H54 (cell line): ENCODE measurements around the gene WDR38.

Source experiments
- DNase-seq: peaks from one replicate; pipeline ENCODE4 v3.0.0; 2011; ENCODE audit warnings: low spot score, mixed read lengths; ENCODE audit not compliant: insufficient read length
- FAIRE-seq: peaks from 3 replicates; lab custom pipeline; 2011; peaks lifted over from hg19 to GRCh38; lab: Jason Lieb, UNC
- POLR2A ChIP-seq: IDR thresholded peaks from 2 replicates; pipeline ENCODE4 v1.6.1; 2011; ENCODE audit warnings: low read depth, mild to moderate bottlenecking, low read length

The WDR38 gene

GRCh38 chr9:124858330-124859046 is 5.2 kb downstream of the WDR38 start:
- DNase-seq (no peak), FAIRE-seq (no peak)
- no peak for TF ChIP-seq POLR2A

- FAIRE-seq: no peak
Measured at GRCh38 chr9:124859803-124860581, 6.7 kb downstream of the WDR38 start.

GRCh38 chr9:124860582-124861341 is 7.5 kb downstream of the WDR38 start:
- DNase-seq (no peak), FAIRE-seq (no peak)
- TF ChIP-seq POLR2A: no peak

More at GRCh38 chr9:124859803-124860581, 6.7 kb downstream of the WDR38 start:
- DNase-seq: no peak
- no peak for TF ChIP-seq POLR2A

- peak; percentile 82 for TF ChIP-seq POLR2A
- peak; percentile 97 for DNase-seq
- no peak for FAIRE-seq
Measured at GRCh38 chr9:124861342-124862229, 8.3 kb downstream of the WDR38 start, which contains the start of the genes ARPC5L and RPL35. ARPC5L (plus strand) TSS chr9:124862130; CDS start chr9:124869291, 7,161 bp downstream. RPL35 (minus strand) TSS chr9:124861957; CDS start chr9:124861912, 45 bp downstream.

- FAIRE-seq (peak; percentile 33), DNase-seq (no peak)
- TF ChIP-seq POLR2A: no peak
Measured at GRCh38 chr9:124863371-124863871, 10.2 kb downstream of the WDR38 start.

- no peak for FAIRE-seq
- peak; percentile 85 for TF ChIP-seq POLR2A
- DNase-seq: peak; percentile 99
Measured at GRCh38 chr9:124868511-124869465, 15.5 kb downstream of the WDR38 start.

- DNase-seq: no peak
- TF ChIP-seq POLR2A: no peak
- no peak for FAIRE-seq
Measured at GRCh38 chr9:124869466-124869985, 16.3 kb downstream of the WDR38 start.

- DNase-seq: no peak
- no peak for TF ChIP-seq POLR2A
Measured at GRCh38 chr9:124869986-124870560, 16.8 kb downstream of the WDR38 start.

GRCh38 chr9:124870723-124871122 is 17.5 kb downstream of the WDR38 start:
- no peak for TF ChIP-seq POLR2A
- DNase-seq: no peak
- no peak for FAIRE-seq

More at GRCh38 chr9:124869986-124870560, 16.8 kb downstream of the WDR38 start:
- FAIRE-seq: no peak

GRCh38 chr9:124871156-124871561 is 17.9 kb downstream of the WDR38 start:
- TF ChIP-seq POLR2A: no peak
- no peak for DNase-seq
- no peak for FAIRE-seq

GRCh38 chr9:124873664-124874063 is 20.4 kb downstream of the WDR38 start:
- DNase-seq: peak; percentile 94
- TF ChIP-seq POLR2A: no peak
- peak; percentile 74 for FAIRE-seq
